Erythroblast (primary cell): Measurements from ENCODE around the gene RIOK3.

Experiments
- GATA1 ChIP-seq: IDR thresholded peaks from 2 replicates; pipeline ENCODE4 v1.6.1; 2011; ENCODE audit warnings: low read depth, mild to moderate bottlenecking, control low read depth, low read length, moderate library complexity
- POLR2A ChIP-seq: IDR thresholded peaks from 2 replicates; pipeline ENCODE4 v1.6.1; 2011; ENCODE audit warnings: mild to moderate bottlenecking, low read length

GRCh38 chr18:23440131-23440530 lies 13.0 kb upstream of the RIOK3 start:
- TF ChIP-seq POLR2A = no peak
- no peak for TF ChIP-seq GATA1
